D721Med (cell line): ENCODE results near the gene CDK13.

Experiments
- DNase-seq: peaks from one replicate; pipeline ENCODE4 v3.0.0; 2011; ENCODE audit warnings: low spot score; ENCODE audit not compliant: insufficient read length
- FAIRE-seq: peaks from 2 replicates; lab custom pipeline; 2011; peaks lifted over from hg19 to GRCh38; lab: Jason Lieb, UNC
- CTCF ChIP-seq: IDR thresholded peaks from 2 replicates; pipeline ENCODE4 v1.5.1; 2012; ENCODE audit warnings: mild to moderate bottlenecking, control low read depth; ENCODE audit not compliant: insufficient read depth; ENCODE audit errors: missing control alignments

CDK13 gene

GRCh38 chr7:39934132-39934531 lies 15.9 kb upstream of the CDK13 start:
- no peak for TF ChIP-seq CTCF
- DNase-seq (no peak), FAIRE-seq (no peak)

GRCh38 chr7:39936761-39937160 lies 13.3 kb upstream of the CDK13 start:
- no peak for TF ChIP-seq CTCF
- FAIRE-seq, result no peak
- DNase-seq, result no peak

- no peak for TF ChIP-seq CTCF
- FAIRE-seq (no peak), DNase-seq (no peak)
These were observed 12.5 kb upstream of the CDK13 start for GRCh38 chr7:39937366-39938153.

- no peak for FAIRE-seq
- no peak for TF ChIP-seq CTCF
- DNase-seq, result no peak
These were observed 7.2 kb upstream of the CDK13 start for GRCh38 chr7:39942883-39943282.

GRCh38 chr7:39946693-39947092 lies 3.4 kb upstream of the CDK13 start:
- DNase-seq, result no peak
- no peak for FAIRE-seq
- TF ChIP-seq CTCF, result no peak

GRCh38 chr7:39948375-39948955 lies 1.6 kb upstream of the CDK13 start:
- FAIRE-seq (no peak), DNase-seq (no peak)
- TF ChIP-seq CTCF, result no peak
